ENCODE measurements around the gene SLC22A2. TPM values are rescaled to one million over a fixed set of nuclear protein-coding genes. Genes with fewer than 3 reads are reported as not detected.

Gene SLC22A2
- polyA plus RNA-seq, 3 donors = not detected

GRCh38 chr6:160227038-160227768 lies 31.4 kb downstream of the SLC22A2 start:
- TF ChIP-seq CTCF (IDR thresholded peaks at IDR 0.05) = no peak
- Histone ChIP-seq H3K9me3 (replicated peaks in 1 of 2; ENCODE audit: control insufficient read depth in 1 of 2, insufficient read depth in 1 of 2, low read length in 2 of 2) (no peaks in the 10 kb centered on the region), H3K27ac (ENCODE audit: low read depth in 1 of 2, low read length in 2 of 2) (no peak overlapping the region), H3K27me3 (ENCODE audit: control insufficient read depth in 2 of 2, insufficient read depth in 2 of 2, low read length in 2 of 2) (no peaks in the 10 kb centered on the region), H3K79me2 (ENCODE audit: insufficient read depth, low read length) (no peaks in the 10 kb centered on the region), H3K4me3 (replicated peaks in 1 of 3; ENCODE audit: low read depth in 2 of 3, low read length in 3 of 3) (no peak overlapping the region), H3K36me3 (replicated peaks in 1 of 2; ENCODE audit: control insufficient read depth in 1 of 2, insufficient read depth in 2 of 2, low read length in 2 of 2) (no peaks in the 10 kb centered on the region), H4K20me1 (ENCODE audit: insufficient read depth, low read length) (no peaks in the 10 kb centered on the region), H2AFZ (ENCODE audit: insufficient read depth, low read depth, low read length, poor library complexity, severe bottlenecking) (no peak overlapping the region), H3K4me2 (replicated peaks; ENCODE audit: extremely low read depth, low read length, poor library complexity, severe bottlenecking) (no peak overlapping the region), H3K4me1 (ENCODE audit: control insufficient read depth in 1 of 2, insufficient read depth in 2 of 2, low read length in 2 of 2) (no peaks in the 10 kb centered on the region), H3K9ac (ENCODE audit: insufficient read depth, low read length, poor library complexity, severe bottlenecking) (no peak overlapping the region)
- no peaks in the 10 kb centered on the region for H3K36me3 Mint-ChIP-seq
- intact Hi-C loops (cut with micrococcal nuclease) = no loop called here
- H3K27me3 Mint-ChIP-seq (ENCODE audit: low read depth in 3 of 3) = peaks cover 0 to 5% (median 0%) of the 10 kb centered on the region in 3 donors
- peaks cover 4 to 16% (median 6%) of the 10 kb centered on the region in 7 donors for H3K9me3 Mint-ChIP-seq
- no peaks in the 10 kb centered on the region for H3K4me1 Mint-ChIP-seq
- H3K27ac Mint-ChIP-seq = no peak overlapping the region
- no peak overlapping the region for H3K4me3 Mint-ChIP-seq
- no peak for DNase-seq
- no CpG with 5 or more reads among the region's 4 CpGs for WGBS (ENCODE audit: insufficient coverage)

- no peak for DNase-seq
- Mint-ChIP-seq H3K4me3 (no peak overlapping the region), H3K36me3 (no peaks in the 10 kb centered on the region), H3K27ac (no peak overlapping the region), H3K4me1 (no peaks in the 10 kb centered on the region), H3K9me3 (peaks cover 4 to 16% (median 6%) of the 10 kb centered on the region in 7 donors), H3K27me3 (ENCODE audit: low read depth in 3 of 3) (peaks cover 0 to 5% (median 2%) of the 10 kb centered on the region in 3 donors)
- H3K27me3 ChIP-seq (ENCODE audit: control insufficient read depth in 2 of 2, insufficient read depth in 2 of 2, low read length in 2 of 2) = no peaks in the 10 kb centered on the region
- TF ChIP-seq CTCF (IDR thresholded peaks at IDR 0.05) = no peak
- no peak overlapping the region for H3K4me2 ChIP-seq (replicated peaks; ENCODE audit: extremely low read depth, low read length, poor library complexity, severe bottlenecking)
- no peak overlapping the region for H3K27ac ChIP-seq (ENCODE audit: low read depth in 1 of 2, low read length in 2 of 2)
- H3K4me3 ChIP-seq (replicated peaks in 1 of 3; ENCODE audit: low read depth in 2 of 3, low read length in 3 of 3) = no peak overlapping the region
- no peak overlapping the region for H3K9ac ChIP-seq (ENCODE audit: insufficient read depth, low read length, poor library complexity, severe bottlenecking)
- 82% methylated on average over 4 of the region's 7 CpGs for WGBS (ENCODE audit: insufficient coverage)
- no peak overlapping the region for H2AFZ ChIP-seq (ENCODE audit: insufficient read depth, low read depth, low read length, poor library complexity, severe bottlenecking)
- intact Hi-C loops (cut with micrococcal nuclease) = no loop called here
- H4K20me1 ChIP-seq (ENCODE audit: insufficient read depth, low read length) = no peaks in the 10 kb centered on the region
- H3K79me2 ChIP-seq (ENCODE audit: insufficient read depth, low read length) = no peaks in the 10 kb centered on the region
- no peaks in the 10 kb centered on the region for H3K36me3 ChIP-seq (replicated peaks in 1 of 2; ENCODE audit: control insufficient read depth in 1 of 2, insufficient read depth in 2 of 2, low read length in 2 of 2)
- H3K9me3 ChIP-seq (replicated peaks in 1 of 2; ENCODE audit: control insufficient read depth in 1 of 2, insufficient read depth in 1 of 2, low read length in 2 of 2) = no peaks in the 10 kb centered on the region
- H3K4me1 ChIP-seq (ENCODE audit: control insufficient read depth in 1 of 2, insufficient read depth in 2 of 2, low read length in 2 of 2) = no peaks in the 10 kb centered on the region
Measured at GRCh38 chr6:160226118-160226591, 32.5 kb downstream of the SLC22A2 start.
